ENCODE results near the gene TAS2R16. TPM values are rescaled to one million over a fixed set of nuclear protein-coding genes. Genes with fewer than 3 reads are reported as not detected.

TAS2R16 gene
- total and polyA plus RNA-seq, 2 experiments from 2014 or later = not detected

DNA sequence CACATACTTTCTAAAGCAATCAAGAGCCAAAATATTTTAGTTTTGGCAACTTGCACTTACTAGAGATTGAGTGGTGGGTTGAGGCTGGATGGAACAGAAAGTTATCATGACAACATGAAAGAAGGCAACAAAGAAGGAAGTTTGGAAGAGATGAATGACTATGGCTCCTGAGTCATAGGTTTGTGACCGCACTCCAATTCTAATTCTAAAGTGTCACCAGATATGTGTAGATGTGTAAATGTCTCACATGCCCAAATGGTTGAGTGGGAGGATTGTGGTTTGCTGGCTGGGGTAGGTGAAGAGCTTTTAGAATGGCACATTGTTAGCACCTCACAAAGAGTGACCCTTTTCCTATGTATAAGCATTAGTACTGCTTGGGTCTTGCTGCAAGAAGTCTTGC lies 20.2 kb downstream of the TAS2R16 start:
- H4K20me1 ChIP-seq (replicated peaks; ENCODE audit: insufficient read depth) = no peaks in the 10 kb centered on the region
- H3K9me2 ChIP-seq (ENCODE audit: insufficient read depth) = no peaks in the 10 kb centered on the region; the same call in 1 of the 2 replicates
- no peak overlapping the region for H3K27ac Mint-ChIP-seq
- H3F3A ChIP-seq (replicated peaks; ENCODE audit: low read depth) = no peaks in the 10 kb centered on the region
- peak overlapping the region; percentile 72; the same call in 1 of the 2 replicates for H2AFZ ChIP-seq
- H3K4me2 ChIP-seq = no peak overlapping the region
- ATAC-seq = no peak
- TF ChIP-seq NANOG (IDR thresholded peaks at IDR 0.05; ENCODE audit: borderline replicate concordance) (no peak), CREB1 (CRISPR knock-in tag; IDR thresholded peaks at IDR 0.05; ENCODE audit: low read depth) (no peak), STAT1 (IDR thresholded peaks at IDR 0.05; ENCODE audit: unreplicated experiment) (no peak), ETS1 (IDR thresholded peaks at IDR 0.05) (no peak), ZNF331 (CRISPR knock-in tag; IDR thresholded peaks at IDR 0.05; ENCODE audit: low read depth) (no peak), EZH2phosphoT487 (IDR thresholded peaks at IDR 0.05; ENCODE audit: unreplicated experiment) (no peak), REST (IDR thresholded peaks at IDR 0.05; ENCODE audit: unreplicated experiment) (no peak), JUNB (IDR thresholded peaks at IDR 0.05; ENCODE audit: unreplicated experiment) (no peak), ZNF114 (CRISPR knock-in tag; IDR thresholded peaks at IDR 0.05) (no peak), EZH2 (IDR thresholded peaks at IDR 0.05; ENCODE audit: low read depth, unreplicated experiment) (no peak), ZNF462 (CRISPR knock-in tag; IDR thresholded peaks at IDR 0.05) (no peak)
- no peaks in the 10 kb centered on the region; the same call in 2 of the 3 replicates for H3K9me3 Mint-ChIP-seq
- DNase-seq (ENCODE audit: low spot score) = no peak
- no peak overlapping the region for H3K4me3 ChIP-seq
- H3K27me3 Mint-ChIP-seq (ENCODE audit: insufficient read depth, low read depth, poor library complexity) = no peaks in the 10 kb centered on the region
- H3K36me3 ChIP-seq (ENCODE audit: insufficient read depth) = no peaks in the 10 kb centered on the region
- H3K27ac ChIP-seq (ENCODE audit: low read depth) = no peak overlapping the region
- H3K27me3 ChIP-seq (ENCODE audit: insufficient read depth) = no peaks in the 10 kb centered on the region
- H3K4me1 Mint-ChIP-seq = peaks cover 8% of the 10 kb centered on the region
- H3K4me1 ChIP-seq (ENCODE audit: insufficient read depth) = no peaks in the 10 kb centered on the region
- H3K36me3 Mint-ChIP-seq (ENCODE audit: low read depth) = no peaks in the 10 kb centered on the region
- H3K4me3 Mint-ChIP-seq = no peak overlapping the region
- no peaks in the 10 kb centered on the region for H3K79me2 ChIP-seq (replicated peaks; ENCODE audit: insufficient read depth)
